ENCODE data around the gene MEIS1.

Gene MEIS1

GRCh38 chr2:66434679-66435548 lies at the start of gene MEIS1 (continued):
- TF ChIP-seq BCL6B (tag by site-specific recombination; IDR thresholded peaks at IDR 0.05) (no peak), CTCF (tag by site-specific recombination; IDR thresholded peaks at IDR 0.05) (0 out of 2 replicates have a peak, but pooled peaks have one; percentile 27), ZNF791 (tag by site-specific recombination; IDR thresholded peaks at IDR 0.05) (no peak), ZNF785 (tag by site-specific recombination; IDR thresholded peaks at IDR 0.05) (no peak), ZNF626 (tag by site-specific recombination; IDR thresholded peaks at IDR 0.05) (no peak), YY2 (tag by site-specific recombination; IDR thresholded peaks at IDR 0.05) (0 out of 2 replicates have a peak, but pooled peaks have one; percentile 22), ZNF26 (tag by site-specific recombination; IDR thresholded peaks at IDR 0.05) (no peak), ZNF433 (tag by site-specific recombination; IDR thresholded peaks at IDR 0.05; ENCODE audit: low read depth) (no peak), ZNF707 (tag by site-specific recombination; IDR thresholded peaks at IDR 0.05) (no peak), ZNF610 (tag by site-specific recombination; IDR thresholded peaks at IDR 0.05; ENCODE audit: borderline replicate concordance) (no peak), SP7 (tag by site-specific recombination; IDR thresholded peaks at IDR 0.05) (peak; percentile 60; the same call in 1 of the 2 replicates), HOXC10 (CRISPR knock-in tag; IDR thresholded peaks at IDR 0.05) (no peak), RBAK (tag by site-specific recombination; IDR thresholded peaks at IDR 0.05) (no peak), GLI4 (tag by site-specific recombination; IDR thresholded peaks at IDR 0.05) (no peak), ZNF654 (tag by site-specific recombination; IDR thresholded peaks at IDR 0.05; ENCODE audit: low read depth) (no peak), ZBTB44 (tag by site-specific recombination; IDR thresholded peaks at IDR 0.05) (peak; percentile 77), ZNF391 (tag by site-specific recombination; IDR thresholded peaks at IDR 0.05; ENCODE audit: borderline replicate concordance, low read depth) (no peak), KLF1 (tag by site-specific recombination; IDR thresholded peaks at IDR 0.05) (0 out of 2 replicates have a peak, but pooled peaks have one; percentile 13), ZBTB10 (tag by site-specific recombination; IDR thresholded peaks at IDR 0.05) (no peak), MEIS1 (CRISPR knock-in tag; IDR thresholded peaks at IDR 0.05; ENCODE audit: borderline replicate concordance) (no peak), IKZF3 (tag by site-specific recombination; IDR thresholded peaks at IDR 0.05) (no peak), BCL11B (tag by site-specific recombination; IDR thresholded peaks at IDR 0.05; ENCODE audit: low read depth) (no peak), ZBTB48 (tag by site-specific recombination; IDR thresholded peaks at IDR 0.05) (0 out of 2 replicates have a peak, but pooled peaks have one; percentile 39), ZNF549 (tag by site-specific recombination; IDR thresholded peaks at IDR 0.05) (no peak), ZNF426 (tag by site-specific recombination; IDR thresholded peaks at IDR 0.05) (no peak), ZNF580 (tag by site-specific recombination; IDR thresholded peaks at IDR 0.05) (peak; percentile 58; the same call in 1 of the 2 replicates), ZNF155 (tag by site-specific recombination; IDR thresholded peaks at IDR 0.05) (no peak), ATF2 (tag by site-specific recombination; IDR thresholded peaks at IDR 0.05; ENCODE audit: low read depth) (no peak), ZNF16 (tag by site-specific recombination; IDR thresholded peaks at IDR 0.05; ENCODE audit: low read depth) (no peak)

Measured in HEK293 (cell line).